ENCODE measurements around the gene DLGAP1. TPM values are rescaled to one million over a fixed set of nuclear protein-coding genes. Genes with fewer than 3 reads are reported as not detected.
"Not testable (repeated sequence)": the region's sequence is repeated elsewhere in the genome, so short reads cannot be mapped to it uniquely, and the experiment has no call there.

The DLGAP1 gene
- total RNA-seq, 1 experiment from 2014 or later = 23.0 TPM

DNA sequence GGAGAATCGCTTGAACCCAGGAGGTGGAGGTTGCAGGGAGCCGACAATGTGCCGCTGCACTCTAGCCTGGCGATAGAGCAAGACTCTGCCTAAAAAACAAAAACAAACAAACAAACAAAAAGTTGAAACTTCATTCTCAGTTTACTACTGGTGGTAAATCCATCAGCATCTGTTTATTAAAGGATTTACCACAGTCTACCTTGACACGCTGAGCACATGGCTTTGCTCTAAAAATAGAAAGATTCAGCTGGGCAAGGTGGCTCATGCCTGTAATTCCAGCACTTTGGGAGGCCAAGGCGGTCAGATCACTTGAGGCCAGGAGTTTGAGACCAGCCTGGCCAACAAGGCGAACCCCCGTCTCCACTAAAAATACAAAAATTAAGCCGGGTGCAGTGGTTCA, 803.8 kb downstream of the DLGAP1 start (continued):
- no peak for TF ChIP-seq ATF2 (CRISPR knock-in tag; IDR thresholded peaks at IDR 0.05; ENCODE audit: borderline replicate concordance, low read depth)

DNA sequence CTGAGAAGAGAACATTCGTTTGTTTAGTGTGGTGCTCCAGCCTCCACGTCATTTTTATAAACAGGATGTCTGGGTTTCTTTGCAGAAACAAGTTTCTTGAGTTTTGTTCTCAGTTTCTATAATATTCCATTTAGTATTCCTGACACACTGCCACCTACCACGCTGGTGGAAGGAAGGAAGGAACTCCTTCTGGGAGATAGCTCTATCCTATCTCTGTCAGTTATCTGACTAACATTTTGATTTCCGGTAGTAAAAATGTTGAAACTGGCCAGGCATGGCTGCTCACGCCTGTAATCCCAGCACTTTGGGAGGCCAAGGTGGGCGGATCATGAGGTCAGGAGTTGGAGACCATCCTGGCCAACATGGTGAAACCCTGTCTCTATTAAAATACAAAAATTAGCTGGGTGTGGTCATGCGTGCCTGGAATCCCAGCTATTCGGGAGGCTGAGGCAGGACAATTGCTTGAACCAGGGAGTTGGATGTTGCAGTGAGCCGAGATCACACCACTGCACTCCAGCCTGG, 804.5 kb downstream of the DLGAP1 start:
- not testable (repeated sequence) for H3K27ac Mint-ChIP-seq; DNase-seq (ENCODE audit: low spot score); H3K9me3 Mint-ChIP-seq; H3K36me3 Mint-ChIP-seq; H3K4me3 Mint-ChIP-seq; ATAC-seq
- CTCF ChIA-PET = interaction anchor here (0.6 to 2.7 kb wide), 4 partner anchors 15 to 289 kb away, joined by 3 to 19 read pairs (median 4); no protein-coding TSS in a partner anchor
- Mint-ChIP-seq H3K27me3 (ENCODE audit: low read depth) (peaks cover 32% of the 10 kb centered on the region), H3K4me1 (peaks cover 59% of the 10 kb centered on the region)
- POLR2A ChIA-PET = interaction anchor here (0.8 kb wide), 1 partner anchor 46 kb away, joined by 3 read pairs; no protein-coding TSS in a partner anchor

DNA sequence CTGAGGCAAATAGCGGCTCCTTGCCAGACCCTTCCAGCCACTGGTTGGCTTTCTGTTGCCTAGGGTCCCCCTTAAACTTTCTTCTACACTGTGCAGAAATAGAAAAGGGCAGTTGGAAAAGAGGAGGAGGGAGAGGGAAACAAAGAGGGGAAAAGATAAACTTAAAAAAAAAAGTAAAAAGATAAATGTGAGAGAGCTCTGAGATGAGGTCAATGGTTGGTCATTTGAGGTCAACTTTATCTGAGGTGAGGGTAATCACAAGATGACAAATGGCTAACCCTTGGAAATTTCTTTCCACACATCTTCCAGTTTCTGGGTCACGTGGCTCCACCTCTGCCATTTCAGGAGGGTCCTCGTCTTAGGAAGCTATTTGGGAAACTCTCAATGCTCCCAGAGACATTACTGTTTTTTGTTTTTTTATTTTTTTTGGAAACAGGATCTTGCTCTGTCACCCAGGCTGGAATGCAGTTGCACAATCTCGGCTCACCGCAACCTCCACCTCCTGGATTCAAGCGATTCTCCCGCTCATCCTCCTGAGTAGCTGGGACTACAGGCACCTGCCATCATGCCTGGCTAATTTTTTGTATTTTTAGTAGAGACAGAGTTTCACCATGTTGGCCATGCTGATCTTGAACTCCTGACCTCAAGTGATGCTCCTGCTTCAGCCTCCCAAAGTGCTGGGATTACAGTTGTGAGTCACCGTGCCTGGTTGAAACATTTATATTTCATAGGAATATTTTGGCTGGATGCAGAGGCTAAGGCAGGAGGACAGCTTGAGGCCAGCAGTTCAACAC, 805.3 kb downstream of the DLGAP1 start:
- H3K36me3 Mint-ChIP-seq = peaks cover 5% of the 10 kb centered on the region; the same call in 1 of the 2 replicates
- ATAC-seq (no peak), DNase-seq (ENCODE audit: low spot score) (no peak)
- peaks cover 52% of the 10 kb centered on the region for H3K4me1 Mint-ChIP-seq
- peaks cover 32% of the 10 kb centered on the region for H3K27me3 Mint-ChIP-seq (ENCODE audit: low read depth)
- no peak overlapping the region for H3K27ac Mint-ChIP-seq
- TF ChIP-seq ZNF532 (CRISPR knock-in tag; IDR thresholded peaks at IDR 0.05; ENCODE audit: borderline replicate concordance) (no peak), GABPB1 (CRISPR knock-in tag; IDR thresholded peaks at IDR 0.05) (no peak), ZNF317 (CRISPR knock-in tag; IDR thresholded peaks at IDR 0.05; ENCODE audit: borderline replicate concordance, low read depth) (no peak), GRHL2 (CRISPR knock-in tag; IDR thresholded peaks at IDR 0.05; ENCODE audit: insufficient replicate concordance, severe bottlenecking) (no peak), ZBTB21 (CRISPR knock-in tag; IDR thresholded peaks at IDR 0.05; ENCODE audit: borderline replicate concordance) (no peak), KAT7 (CRISPR knock-in tag; IDR thresholded peaks at IDR 0.05; ENCODE audit: borderline replicate concordance) (no peak), NFATC4 (CRISPR knock-in tag; IDR thresholded peaks at IDR 0.05) (no peak), JAZF1 (CRISPR knock-in tag; IDR thresholded peaks at IDR 0.05) (no peak), FOXJ3 (CRISPR knock-in tag; IDR thresholded peaks at IDR 0.05; ENCODE audit: borderline replicate concordance) (no peak), OVOL2 (CRISPR knock-in tag; IDR thresholded peaks at IDR 0.05; ENCODE audit: borderline replicate concordance) (no peak), SOX15 (CRISPR knock-in tag; IDR thresholded peaks at IDR 0.05) (no peak), TCF7 (CRISPR knock-in tag; IDR thresholded peaks at IDR 0.05; ENCODE audit: low read depth) (no peak), ZNF121 (CRISPR knock-in tag; IDR thresholded peaks at IDR 0.05) (no peak), TEAD1 (CRISPR knock-in tag; IDR thresholded peaks at IDR 0.05) (no peak), ZNF396 (CRISPR knock-in tag; IDR thresholded peaks at IDR 0.05; ENCODE audit: borderline replicate concordance) (no peak), GTF2I (CRISPR knock-in tag; conservative IDR thresholded peaks at IDR 0.05) (no peak)
- TF ChIP-seq, protein P1, sequence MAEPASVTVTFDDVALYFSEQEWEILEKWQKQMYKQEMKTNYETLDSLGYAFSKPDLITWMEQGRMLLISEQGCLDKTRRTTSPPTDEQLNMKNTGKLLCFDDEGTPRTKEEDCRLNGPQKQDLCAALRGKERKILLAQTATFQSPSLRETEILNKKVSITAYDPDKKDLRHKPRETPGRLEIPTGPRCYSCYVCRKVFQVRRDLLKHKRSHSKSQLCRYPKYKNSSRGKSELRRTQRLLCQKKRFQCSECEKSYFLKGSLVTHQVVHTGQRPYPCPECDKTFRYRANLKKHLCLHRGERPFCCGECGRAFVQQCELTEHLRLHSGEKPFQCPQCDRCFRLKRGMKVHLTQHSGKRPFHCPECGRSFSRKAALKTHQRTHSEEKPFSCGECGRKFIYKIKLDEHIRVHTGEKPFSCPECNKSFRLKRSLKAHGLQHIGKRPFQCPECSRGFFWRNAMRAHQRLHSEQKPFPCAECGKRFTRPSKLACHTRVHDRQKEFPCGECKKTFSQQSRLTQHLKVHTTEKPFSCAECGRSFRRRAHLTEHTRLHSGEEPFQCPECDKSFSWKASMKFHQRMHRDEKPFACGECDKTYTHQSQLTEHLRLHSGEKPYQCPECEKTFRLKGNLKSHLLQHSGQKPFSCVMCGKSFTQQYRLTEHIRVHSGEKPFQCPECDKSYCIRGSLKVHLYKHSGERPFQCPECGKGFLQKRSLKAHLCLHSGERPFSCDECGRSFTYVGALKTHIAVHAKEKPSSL (CRISPR knock-in tag; conservative IDR thresholded peaks at IDR 0.05) = no peak
- TF ChIP-seq, protein P2, sequence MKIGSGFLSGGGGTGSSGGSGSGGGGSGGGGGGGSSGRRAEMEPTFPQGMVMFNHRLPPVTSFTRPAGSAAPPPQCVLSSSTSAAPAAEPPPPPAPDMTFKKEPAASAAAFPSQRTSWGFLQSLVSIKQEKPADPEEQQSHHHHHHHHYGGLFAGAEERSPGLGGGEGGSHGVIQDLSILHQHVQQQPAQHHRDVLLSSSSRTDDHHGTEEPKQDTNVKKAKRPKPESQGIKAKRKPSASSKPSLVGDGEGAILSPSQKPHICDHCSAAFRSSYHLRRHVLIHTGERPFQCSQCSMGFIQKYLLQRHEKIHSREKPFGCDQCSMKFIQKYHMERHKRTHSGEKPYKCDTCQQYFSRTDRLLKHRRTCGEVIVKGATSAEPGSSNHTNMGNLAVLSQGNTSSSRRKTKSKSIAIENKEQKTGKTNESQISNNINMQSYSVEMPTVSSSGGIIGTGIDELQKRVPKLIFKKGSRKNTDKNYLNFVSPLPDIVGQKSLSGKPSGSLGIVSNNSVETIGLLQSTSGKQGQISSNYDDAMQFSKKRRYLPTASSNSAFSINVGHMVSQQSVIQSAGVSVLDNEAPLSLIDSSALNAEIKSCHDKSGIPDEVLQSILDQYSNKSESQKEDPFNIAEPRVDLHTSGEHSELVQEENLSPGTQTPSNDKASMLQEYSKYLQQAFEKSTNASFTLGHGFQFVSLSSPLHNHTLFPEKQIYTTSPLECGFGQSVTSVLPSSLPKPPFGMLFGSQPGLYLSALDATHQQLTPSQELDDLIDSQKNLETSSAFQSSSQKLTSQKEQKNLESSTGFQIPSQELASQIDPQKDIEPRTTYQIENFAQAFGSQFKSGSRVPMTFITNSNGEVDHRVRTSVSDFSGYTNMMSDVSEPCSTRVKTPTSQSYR (CRISPR knock-in tag; IDR thresholded peaks at IDR 0.05) = no peak
- ChIA-PET POLR2A (interaction anchor here (0.8 kb wide), 1 partner anchor 45 kb away, joined by 3 read pairs; no protein-coding TSS in a partner anchor), CTCF (interaction anchor here (0.6 to 2.7 kb wide), 5 partner anchors 16 to 288 kb away, joined by 3 to 19 read pairs (median 4); no protein-coding TSS in a partner anchor)
- H3K4me3 Mint-ChIP-seq = no peak overlapping the region
- H3K9me3 Mint-ChIP-seq = no peaks in the 10 kb centered on the region

Data from WTC11 (cell line).